DMS53 treated with DMSO at 0.1 percent for 48 hours (cell line): ENCODE data around the gene CTSA.

Source experiments
- DNase-seq: peaks from one replicate; lab custom pipeline; 2025; ENCODE audit not compliant: unreplicated experiment; lab: John Stamatoyannopoulos, UW

The CTSA gene

DNA sequence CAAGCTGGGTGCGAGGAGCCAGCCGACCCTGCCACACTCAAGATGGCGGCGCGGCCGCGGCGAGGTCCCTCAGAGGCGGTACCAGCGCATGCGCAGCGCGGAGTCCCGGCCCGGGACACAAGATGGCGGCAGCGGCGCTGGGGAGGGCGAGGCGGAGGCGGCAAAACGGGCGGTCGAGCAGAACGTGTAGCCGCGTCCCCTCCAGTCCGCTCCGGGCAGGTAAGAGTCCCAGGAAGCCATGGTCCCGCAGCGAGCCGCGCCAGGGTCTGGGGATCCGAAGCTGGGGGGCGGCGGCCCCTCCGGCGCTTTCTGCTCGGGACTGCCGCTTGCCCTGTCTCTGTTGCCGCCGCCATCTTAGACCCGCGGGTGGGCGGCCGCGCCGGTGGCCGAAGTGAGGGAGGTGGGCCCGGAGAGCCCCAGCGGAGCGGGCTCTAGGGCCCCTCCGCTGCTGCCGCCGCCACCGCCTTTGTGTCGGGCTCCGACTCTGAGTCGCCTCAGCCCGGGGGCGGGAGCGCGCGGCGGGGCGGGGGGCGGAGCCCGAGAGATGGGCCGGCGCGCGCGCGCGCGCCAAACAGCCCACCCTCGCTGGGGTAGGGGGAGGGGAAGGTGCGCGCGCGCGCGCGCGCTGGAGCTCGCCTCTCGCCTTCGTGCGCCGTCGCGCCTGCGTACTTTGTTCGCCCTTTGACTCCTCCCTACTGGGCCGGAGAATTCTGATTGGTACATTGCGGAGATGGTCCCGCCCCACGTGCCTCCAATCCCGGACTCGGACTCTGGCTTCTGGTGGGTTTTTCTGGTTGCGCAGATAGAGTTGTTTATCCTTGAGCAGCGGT lies 43.7 kb downstream of the CTSA start, which contains the start of gene PCIF1:
TSS of gene PCIF1 (plus strand) at position 98 of the 830 bp plus-strand sequence. CDS start 4,317 bp downstream, outside the sequence.
- peak; percentile 96 for DNase-seq

DNA sequence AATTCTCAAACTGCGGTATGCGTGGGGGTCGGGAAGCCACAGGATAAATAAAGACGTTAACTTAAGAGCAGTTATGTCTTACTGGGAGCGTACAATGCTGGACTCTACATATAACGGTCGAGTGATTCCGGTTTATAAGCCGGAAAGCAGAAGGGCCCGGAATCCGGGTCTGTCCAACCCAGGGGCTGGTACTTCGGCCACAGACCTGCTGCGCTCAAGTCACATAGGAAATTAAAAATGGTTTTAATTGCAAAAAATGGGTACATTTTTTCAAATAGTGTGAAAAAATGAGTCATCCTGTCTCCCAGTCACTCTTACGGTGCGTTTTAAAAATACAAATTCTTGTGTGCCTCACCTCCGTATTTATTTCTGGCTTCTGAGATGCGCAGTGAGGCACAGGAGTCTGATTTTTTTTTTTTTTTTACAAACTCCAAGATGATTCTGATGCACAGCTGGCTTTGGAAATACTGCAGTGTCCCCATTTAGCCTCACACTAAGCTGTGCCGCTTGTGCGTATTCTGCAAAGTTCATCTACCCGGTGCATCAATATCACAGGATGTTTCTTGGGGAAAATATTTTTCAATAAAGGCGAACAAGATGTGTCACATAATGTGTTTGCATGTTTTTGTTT lies 44.4 kb downstream of the CTSA start:
- DNase-seq, result no peak

DNA sequence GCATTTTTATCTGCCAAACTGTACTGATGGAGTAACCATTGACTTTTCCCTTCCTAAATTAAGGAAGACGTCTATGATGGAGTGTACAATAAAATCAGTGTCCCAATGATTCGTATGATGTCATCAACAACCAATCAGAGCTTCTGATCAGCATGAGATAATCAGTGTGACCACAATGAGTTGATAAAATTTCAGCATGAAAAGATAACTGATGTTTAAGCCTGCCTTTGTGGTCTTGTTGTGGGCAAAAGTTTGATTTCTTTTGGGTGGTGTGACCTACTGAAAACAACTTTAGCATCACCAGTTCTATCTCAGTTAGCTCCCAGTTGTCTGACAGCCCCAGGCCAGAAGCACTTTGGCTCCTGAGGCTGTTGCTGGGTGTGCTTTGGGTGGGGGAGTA lies 46.6 kb downstream of the CTSA start:
- DNase-seq, result no peak

DNA sequence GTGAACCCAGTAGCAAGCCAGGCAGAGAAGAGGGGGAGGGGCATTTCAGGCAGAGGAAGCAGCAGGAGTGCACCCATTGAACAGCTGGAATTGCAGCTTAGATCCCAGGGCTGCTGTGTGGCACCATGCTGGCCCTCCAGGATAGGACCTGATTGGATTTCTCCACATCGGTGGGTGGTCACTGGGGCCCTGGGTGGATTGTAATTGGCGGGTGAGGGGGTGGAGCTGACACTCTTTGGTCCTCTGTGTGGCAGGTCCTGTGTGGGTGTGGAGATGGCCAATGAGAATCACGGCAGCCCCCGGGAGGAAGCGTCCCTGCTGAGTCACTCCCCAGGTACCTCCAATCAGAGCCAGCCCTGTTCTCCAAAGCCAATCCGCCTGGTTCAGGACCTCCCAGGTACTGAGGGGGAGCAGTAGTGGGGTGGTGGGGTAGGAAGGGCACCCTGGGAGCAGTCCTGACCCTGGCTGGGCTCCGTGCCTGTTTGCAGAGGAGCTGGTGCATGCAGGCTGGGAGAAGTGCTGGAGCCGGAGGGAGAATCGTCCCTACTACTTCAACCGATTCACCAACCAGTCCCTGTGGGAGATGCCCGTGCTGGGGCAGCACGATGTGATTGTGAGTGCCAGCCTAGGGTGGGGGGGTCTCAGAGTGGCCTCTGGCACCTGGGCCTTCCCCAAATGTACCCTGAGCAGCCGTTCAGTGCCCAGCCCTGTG lies 47.7 kb downstream of the CTSA start:
- no peak for DNase-seq

DNA sequence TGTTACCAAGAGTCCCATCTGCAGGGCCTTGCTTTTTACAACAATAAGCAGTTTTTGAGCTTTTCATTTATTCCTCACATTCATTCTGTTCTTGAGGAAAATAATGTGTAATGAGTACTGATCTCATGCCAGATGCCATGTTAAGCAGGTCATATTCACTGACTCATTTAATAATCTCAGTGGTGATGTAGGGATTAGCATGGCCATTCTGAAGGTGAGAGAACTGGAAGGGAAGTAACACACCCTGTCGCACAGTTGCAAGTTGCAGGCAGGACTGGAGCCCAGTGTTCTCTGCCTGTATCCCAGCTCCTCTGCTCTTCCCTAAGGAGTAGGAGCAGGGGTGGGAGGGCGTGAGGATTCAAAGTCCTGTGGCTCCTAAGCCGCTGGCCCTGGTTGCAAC lies 48.9 kb downstream of the CTSA start:
- no peak for DNase-seq

DNA sequence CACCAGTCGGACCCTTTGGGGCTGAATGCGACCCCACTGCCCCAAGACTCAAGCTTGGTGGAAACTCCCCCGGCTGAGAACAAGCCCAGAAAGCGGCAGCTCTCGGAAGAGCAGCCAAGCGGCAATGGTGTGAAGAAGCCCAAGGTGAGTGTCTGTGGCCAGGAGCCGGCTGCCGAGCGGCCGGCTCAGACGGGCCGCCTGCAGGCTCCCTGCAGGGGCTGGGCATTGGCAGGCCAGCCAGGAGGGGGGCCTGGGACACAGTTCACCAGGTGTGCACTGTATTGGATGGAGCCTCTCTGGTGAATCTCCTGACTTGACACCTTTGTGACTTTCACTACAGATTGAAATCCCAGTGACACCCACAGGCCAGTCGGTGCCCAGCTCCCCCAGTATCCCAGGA lies 49.3 kb downstream of the CTSA start:
- DNase-seq, result no peak

DNA sequence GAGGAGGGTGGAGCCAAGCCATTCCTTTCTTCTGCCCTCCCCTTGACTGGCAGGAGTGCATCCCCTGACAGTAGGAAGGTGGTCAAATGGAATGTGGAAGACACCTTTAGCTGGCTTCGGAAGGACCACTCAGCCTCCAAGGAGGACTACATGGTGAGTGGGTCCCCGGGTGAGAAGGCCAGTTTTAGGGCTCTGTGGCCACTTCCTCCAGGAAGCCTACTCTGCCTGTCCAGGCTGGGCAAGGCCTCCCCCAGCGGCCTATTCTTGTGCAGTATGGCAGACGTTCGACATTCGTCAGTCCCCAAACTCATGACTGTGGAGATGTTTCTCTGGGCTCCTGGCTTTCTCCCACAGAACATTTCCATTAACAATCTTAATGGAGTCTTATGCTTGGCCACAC lies 52.5 kb downstream of the CTSA start:
- no peak for DNase-seq

DNA sequence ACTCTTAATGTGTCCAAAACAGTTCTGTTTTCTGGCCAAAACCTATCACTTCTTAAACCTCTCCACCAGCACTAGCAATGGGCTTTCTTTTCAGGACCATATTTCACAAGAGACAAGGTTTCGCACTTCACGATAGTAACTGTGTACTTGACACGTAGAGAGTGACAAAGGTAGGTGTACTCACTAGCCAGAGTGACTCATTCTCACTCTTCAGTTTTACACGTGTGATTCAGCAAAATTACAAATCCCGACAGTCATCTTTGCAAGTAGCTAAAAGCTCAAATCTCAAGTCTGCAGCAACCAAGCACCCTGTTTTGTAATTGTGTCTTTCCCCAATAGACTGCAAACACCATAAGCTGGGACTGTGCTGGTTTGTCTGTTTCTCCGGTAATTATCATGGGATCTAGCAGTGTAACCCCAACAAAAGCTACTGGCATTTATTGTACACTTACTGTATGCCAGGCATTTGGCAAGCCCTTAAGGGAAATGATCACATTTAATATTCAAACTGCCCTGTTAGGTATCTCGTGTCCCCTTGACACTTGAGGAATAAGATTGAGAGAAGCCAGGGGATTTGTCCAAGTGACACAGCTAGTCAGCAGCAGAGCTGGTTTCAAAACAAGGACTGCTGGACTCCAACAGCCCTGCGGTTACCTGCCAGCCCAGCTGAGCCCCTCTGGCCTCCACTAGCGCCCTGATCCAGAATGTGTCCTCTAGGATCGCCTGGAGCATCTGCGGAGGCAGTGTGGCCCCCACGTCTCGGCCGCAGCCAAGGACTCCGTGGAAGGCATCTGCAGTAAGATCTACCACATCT lies 53.2 kb downstream of the CTSA start:
- peak; percentile 52 for DNase-seq

DNA sequence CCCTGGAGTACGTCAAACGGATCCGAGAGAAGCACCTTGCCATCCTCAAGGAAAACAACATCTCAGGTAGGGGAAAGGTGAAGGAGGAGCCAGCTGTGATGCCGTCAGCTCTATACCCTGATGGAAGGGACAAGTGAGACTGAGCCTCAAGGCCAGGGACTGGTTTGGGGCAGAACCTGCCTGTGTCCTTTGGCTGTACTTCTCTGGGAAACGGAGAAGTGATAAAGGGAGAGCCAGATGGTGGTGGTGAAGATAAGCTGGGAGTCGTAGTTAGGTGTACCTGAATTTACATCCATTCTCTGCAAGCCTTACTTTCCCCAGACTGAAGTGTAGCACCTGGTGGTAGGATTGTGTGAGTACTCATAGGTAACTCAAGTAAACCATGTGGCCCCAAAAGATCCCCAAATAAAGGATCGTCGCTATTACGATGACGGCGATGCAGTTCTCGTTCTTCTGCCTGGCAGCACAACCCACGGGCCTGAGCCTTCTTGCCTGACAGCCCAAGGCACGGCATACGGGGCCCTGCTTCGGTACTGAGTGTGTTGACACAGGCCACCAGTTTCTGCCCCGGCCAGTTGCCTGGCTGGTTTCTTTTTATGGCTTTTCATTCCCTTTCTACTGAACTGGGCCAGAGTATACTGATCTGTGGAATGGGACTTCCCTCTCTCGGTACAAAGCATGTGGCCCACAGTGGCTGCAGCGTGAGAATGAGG lies 54.0 kb downstream of the CTSA start:
- DNase-seq, result no peak

DNA sequence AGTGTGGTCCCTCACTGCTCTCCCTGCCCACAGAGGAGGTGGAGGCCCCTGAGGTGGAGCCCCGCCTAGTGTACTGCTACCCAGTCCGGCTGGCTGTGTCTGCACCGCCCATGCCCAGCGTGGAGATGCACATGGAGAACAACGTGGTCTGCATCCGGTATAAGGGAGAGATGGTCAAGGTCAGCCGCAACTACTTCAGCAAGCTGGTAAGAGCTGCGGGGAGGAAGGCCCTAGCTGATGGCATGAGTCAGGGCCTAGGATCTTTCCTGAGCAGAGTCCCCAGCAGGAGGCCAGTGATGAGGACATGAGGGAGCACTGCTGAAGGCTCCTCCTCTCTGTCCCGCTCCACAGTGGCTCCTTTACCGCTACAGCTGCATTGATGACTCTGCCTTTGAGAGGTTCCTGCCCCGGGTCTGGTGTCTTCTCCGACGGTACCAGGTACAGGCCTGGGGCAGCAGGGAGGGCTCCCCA lies 54.6 kb downstream of the CTSA start:
- DNase-seq, result no peak

DNA sequence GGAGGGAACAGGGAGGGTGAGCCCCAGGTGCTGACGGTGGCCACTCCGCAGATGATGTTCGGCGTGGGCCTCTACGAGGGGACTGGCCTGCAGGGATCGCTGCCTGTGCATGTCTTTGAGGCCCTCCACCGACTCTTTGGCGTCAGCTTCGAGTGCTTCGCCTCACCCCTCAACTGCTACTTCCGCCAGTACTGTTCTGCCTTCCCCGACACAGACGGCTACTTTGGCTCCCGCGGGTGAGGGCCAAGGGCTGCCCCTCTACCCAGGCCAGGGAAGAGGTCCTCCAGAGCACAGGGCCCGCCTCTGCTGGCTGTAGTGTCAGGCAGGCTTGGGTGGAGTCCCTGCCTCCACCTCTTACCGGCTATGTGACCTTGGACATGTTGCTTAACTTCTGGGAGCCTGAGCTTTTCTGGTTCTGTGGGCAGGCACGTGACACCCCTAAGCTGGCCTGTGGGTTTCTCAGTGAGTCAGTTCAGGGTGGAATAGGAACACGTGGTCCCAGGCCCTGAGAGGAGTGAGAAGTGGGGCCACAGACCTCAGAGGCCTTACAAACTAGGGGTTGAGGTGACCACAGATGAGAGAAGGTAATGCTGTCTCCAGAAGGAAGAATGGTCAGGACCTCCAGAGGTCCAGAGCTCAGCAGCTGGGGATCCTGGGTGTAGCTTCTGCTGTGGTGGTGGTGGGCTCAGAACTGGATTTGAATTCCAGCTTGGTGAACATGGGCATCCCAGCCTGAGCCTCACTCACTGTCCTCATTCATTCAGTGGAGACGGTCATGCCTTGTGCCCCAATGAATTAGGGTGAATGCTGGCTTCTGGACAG lies 55.2 kb downstream of the CTSA start:
- DNase-seq, result no peak

DNA sequence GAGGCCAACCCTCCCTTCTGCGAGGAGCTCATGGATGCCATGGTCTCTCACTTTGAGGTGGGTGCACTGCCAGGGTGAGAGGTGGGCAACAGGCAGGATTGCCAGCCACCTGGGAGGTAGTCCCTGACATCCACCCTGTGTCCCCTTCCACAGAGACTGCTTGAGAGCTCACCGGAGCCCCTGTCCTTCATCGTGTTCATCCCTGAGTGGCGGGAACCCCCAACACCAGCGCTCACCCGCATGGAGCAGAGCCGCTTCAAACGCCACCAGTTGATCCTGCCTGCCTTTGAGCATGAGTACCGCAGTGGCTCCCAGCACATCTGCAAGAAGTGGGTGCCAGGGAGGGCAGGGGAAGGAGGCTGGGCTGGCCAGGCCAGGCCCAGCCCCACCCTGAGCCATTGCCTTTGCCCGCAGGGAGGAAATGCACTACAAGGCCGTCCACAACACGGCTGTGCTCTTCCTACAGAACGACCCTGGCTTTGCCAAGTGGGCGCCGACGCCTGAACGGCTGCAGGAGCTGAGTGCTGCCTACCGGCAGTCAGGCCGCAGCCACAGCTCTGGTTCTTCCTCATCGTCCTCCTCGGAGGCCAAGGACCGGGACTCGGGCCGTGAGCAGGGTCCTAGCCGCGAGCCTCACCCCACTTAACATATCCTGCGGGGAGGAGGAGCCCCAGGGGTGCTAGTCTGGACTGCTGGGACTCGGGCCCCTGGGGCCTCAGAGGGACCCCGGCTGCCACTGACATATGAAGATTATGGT lies 56.2 kb downstream of the CTSA start:
- no peak for DNase-seq

DNA sequence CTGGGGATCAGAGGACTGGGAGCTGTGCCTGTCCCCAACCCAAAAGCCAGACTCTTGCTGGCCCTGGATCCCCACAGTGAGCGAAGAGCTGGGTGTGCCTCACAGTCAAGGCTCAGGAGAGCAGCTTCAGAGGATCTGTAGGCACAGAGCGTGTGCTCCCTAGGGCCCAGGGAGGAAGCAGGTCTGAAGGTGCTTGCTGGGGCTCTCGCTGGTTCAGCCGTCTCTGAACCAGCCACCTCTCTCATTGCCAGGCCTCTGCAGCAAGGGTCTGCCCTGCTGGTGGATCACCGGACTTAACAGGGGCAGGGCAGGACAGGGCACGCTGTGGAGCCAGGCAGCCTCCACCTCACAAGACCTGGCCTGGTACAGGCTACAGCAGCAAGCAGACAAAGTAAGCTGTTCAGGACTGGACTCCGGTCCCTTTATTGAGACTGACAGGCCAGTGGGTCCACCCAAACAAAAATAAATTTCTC lies 57.2 kb downstream of the CTSA start:
- no peak for DNase-seq
